H9 (cell line): ENCODE results near the gene LMCD1. TPM values are rescaled to one million over a fixed set of nuclear protein-coding genes. Genes with fewer than 3 reads are reported as not detected.

Experiments used
- DNase-seq: peaks from one replicate; pipeline ENCODE4 v3.0.0-alpha.2; 2017
- H2AFZ ChIP-seq: one replicate; pipeline ENCODE4 v1.6.1; 2013; ENCODE audit warnings: mild to moderate bottlenecking, low read length, control low read depth, moderate library complexity
- H2AK5ac ChIP-seq: 2 replicates; pipeline ENCODE4 v1.6.1; 2013; ENCODE audit warnings: low read length, control low read depth, mixed read lengths; ENCODE audit not compliant: insufficient read length
- H2BK120ac ChIP-seq: one replicate; pipeline ENCODE4 v1.6.1; 2013; ENCODE audit warnings: low read depth, mild to moderate bottlenecking, low read length, control low read depth, inconsistent platforms; ENCODE audit not compliant: poor library complexity, severe bottlenecking
- H2BK12ac ChIP-seq: 2 replicates; pipeline ENCODE4 v1.6.1; 2013; ENCODE audit warnings: low read length, control low read depth, mixed read lengths, low read depth; ENCODE audit not compliant: insufficient read length
- H2BK15ac ChIP-seq: 2 replicates; pipeline ENCODE4 v1.6.1; 2013; ENCODE audit warnings: low read depth, low read length, control low read depth
- H2BK20ac ChIP-seq: one replicate; pipeline ENCODE4 v1.6.1; 2013; ENCODE audit warnings: low read depth, mild to moderate bottlenecking, low read length, control low read depth, inconsistent platforms; ENCODE audit not compliant: poor library complexity, severe bottlenecking
- H2BK5ac ChIP-seq: 2 replicates; pipeline ENCODE4 v1.6.1; 2013; ENCODE audit warnings: low read length, control low read depth, mixed read lengths; ENCODE audit not compliant: insufficient read length
- H3K14ac ChIP-seq: 2 replicates; pipeline ENCODE4 v1.6.1; 2013; ENCODE audit warnings: low read length, control low read depth; ENCODE audit not compliant: insufficient read depth
- H3K18ac ChIP-seq: 2 replicates; pipeline ENCODE4 v1.6.1; 2013; ENCODE audit warnings: low read depth, mild to moderate bottlenecking, mixed read lengths, low read length, control low read depth; ENCODE audit not compliant: insufficient read length
- H3K23ac ChIP-seq: 2 replicates; pipeline ENCODE4 v1.6.1; 2013; ENCODE audit warnings: low read length, control low read depth, mixed read lengths, low read depth; ENCODE audit not compliant: insufficient read length
- H3K23me2 ChIP-seq: 2 replicates; pipeline ENCODE4 v1.6.1; 2013; ENCODE audit warnings: low read depth, mild to moderate bottlenecking, mixed read lengths, low read length, control low read depth; ENCODE audit not compliant: insufficient read length, poor library complexity, severe bottlenecking
- H3K27ac ChIP-seq: 2 replicates; pipeline ENCODE4 v1.5.1; 2013; ENCODE audit warnings: low read length, control low read depth, mixed read lengths, low read depth; ENCODE audit not compliant: insufficient read length
- H3K27me3 ChIP-seq: 2 replicates; pipeline ENCODE4 v1.6.1; 2013; ENCODE audit warnings: low read length, control low read depth, inconsistent platforms; ENCODE audit not compliant: insufficient read depth
- H3K4ac ChIP-seq: 2 replicates; pipeline ENCODE4 v1.6.1; 2013; ENCODE audit warnings: low read depth, mild to moderate bottlenecking, control low read depth, inconsistent platforms, low read length, moderate library complexity
- H3K4me1 ChIP-seq: 2 replicates; pipeline ENCODE4 v1.6.1; 2013; ENCODE audit warnings: low read length, control low read depth, inconsistent platforms; ENCODE audit not compliant: insufficient read depth
- H3K4me2 ChIP-seq: 2 replicates; pipeline ENCODE4 v1.6.1; 2013; ENCODE audit warnings: low read length, control low read depth, mixed read lengths; ENCODE audit not compliant: insufficient read length, insufficient read depth
- H3K56ac ChIP-seq: 2 replicates; pipeline ENCODE4 v1.6.1; 2013; ENCODE audit warnings: low read depth, mild to moderate bottlenecking, mixed read lengths, low read length, control low read depth; ENCODE audit not compliant: insufficient read length
- H3K79me1 ChIP-seq: 2 replicates; pipeline ENCODE4 v1.6.1; 2013; ENCODE audit warnings: low read depth, mild to moderate bottlenecking, moderate library complexity, low read length, control low read depth, inconsistent platforms; ENCODE audit not compliant: insufficient read depth, poor library complexity, severe bottlenecking
- H3K79me2 ChIP-seq: 2 replicates; pipeline ENCODE4 v1.6.1; 2013; ENCODE audit warnings: low read length, control low read depth, inconsistent platforms; ENCODE audit not compliant: insufficient read depth
- H3K9ac ChIP-seq: 2 replicates; pipeline ENCODE4 v1.6.1; 2013; ENCODE audit warnings: low read length, control low read depth, mixed read lengths; ENCODE audit not compliant: insufficient read length; ENCODE audit errors: extremely low read depth
- H3K9me3 ChIP-seq: one replicate; pipeline ENCODE4 v1.6.1; 2013; ENCODE audit warnings: low read depth, low read length, inconsistent platforms; ENCODE audit not compliant: control insufficient read depth
- H3T11ph ChIP-seq: one replicate; pipeline ENCODE4 v1.6.1; 2013; ENCODE audit warnings: mild to moderate bottlenecking, low read length, control low read depth, inconsistent platforms
- H4K20me1 ChIP-seq: one replicate; pipeline ENCODE4 v1.6.1; 2013; ENCODE audit not compliant: control insufficient read depth, insufficient read length, insufficient read depth
- H4K5ac ChIP-seq: 2 replicates; pipeline ENCODE4 v1.6.1; 2013; ENCODE audit warnings: low read depth, mild to moderate bottlenecking, mixed read lengths, low read length, control low read depth; ENCODE audit not compliant: insufficient read length
- H4K8ac ChIP-seq: replicated peaks from 2 replicates; pipeline ENCODE4 v1.6.1; 2013; ENCODE audit warnings: low read length, control low read depth, mixed read lengths, low read depth; ENCODE audit not compliant: insufficient read length
- H4K91ac ChIP-seq: 2 replicates; pipeline ENCODE4 v1.6.1; 2013; ENCODE audit warnings: low read depth, mild to moderate bottlenecking, moderate library complexity, mixed read lengths, low read length, control low read depth; ENCODE audit not compliant: insufficient read length
- H3K27ac Mint-ChIP-seq, 3 experiments: 2 replicates in 2 of 3; 3 replicates in 1 of 3; pipeline ENCODE4 v1.8.0; 2020 to 2021; ENCODE audit warnings: mixed read lengths in 3 of 3, mild to moderate bottlenecking in 1 of 3, moderate library complexity in 1 of 3
- H3K27me3 Mint-ChIP-seq: 2 replicates; pipeline ENCODE4 v1.8.0; 2021; ENCODE audit warnings: low read depth, mild to moderate bottlenecking, moderate library complexity, mixed read lengths
- H3K36me3 Mint-ChIP-seq, 3 experiments: 2 replicates in 2 of 3; 3 replicates in 1 of 3; pipeline ENCODE4 v1.8.0; 2020 to 2021; ENCODE audit warnings: low read depth in 3 of 3, mixed read lengths in 3 of 3; ENCODE audit not compliant: insufficient read depth in 1 of 3
- H3K4me1 Mint-ChIP-seq, 2 experiments: 2 replicates each; pipeline ENCODE4 v1.8.0; 2020; ENCODE audit warnings: mixed read lengths in 2 of 2
- H3K4me3 Mint-ChIP-seq, 2 experiments: 2 replicates in 1 of 2; 3 replicates in 1 of 2; pipeline ENCODE4 v1.8.0; 2020 to 2021; ENCODE audit warnings: mild to moderate bottlenecking in 2 of 2, mixed read lengths in 2 of 2, moderate library complexity in 1 of 2
- H3K9me3 Mint-ChIP-seq, 2 experiments: 2 replicates in 1 of 2; 3 replicates in 1 of 2; pipeline ENCODE4 v1.8.0; 2020; ENCODE audit warnings: mild to moderate bottlenecking in 2 of 2, mixed read lengths in 2 of 2, moderate library complexity in 1 of 2
- whole genome bisulfite sequencing: extraction: QIAGEN DNeasy Blood & Tissue Kit; methylation state at CpG from one replicate; pipeline ENCODE4 v1.1.7; 2013; ENCODE audit warnings: missing lambda C conversion rate, low lambda C conversion rate, mixed read lengths; ENCODE audit not compliant: insufficient read length; ENCODE audit errors: extremely low coverage; 5-methylcytosine and 5-hydroxymethylcytosine counted together
- total RNA-seq: library from RNA; stranded (reverse); gene quantifications from 2 replicates; pipeline ENCODE4 v1.2.1, GENCODE V29; 2021
- TF ChIP-seq, protein P1 (sequence below): fragments of 200-600 bp; sonication (generic); conservative IDR thresholded peaks from 3 replicates; pipeline ENCODE4 v1.8.0; 2021; ENCODE audit warnings: antibody characterized with exemption, mild to moderate bottlenecking

LMCD1 gene
- total RNA-seq, 1 experiment from 2014 or later = 19.2 TPM

DNA sequence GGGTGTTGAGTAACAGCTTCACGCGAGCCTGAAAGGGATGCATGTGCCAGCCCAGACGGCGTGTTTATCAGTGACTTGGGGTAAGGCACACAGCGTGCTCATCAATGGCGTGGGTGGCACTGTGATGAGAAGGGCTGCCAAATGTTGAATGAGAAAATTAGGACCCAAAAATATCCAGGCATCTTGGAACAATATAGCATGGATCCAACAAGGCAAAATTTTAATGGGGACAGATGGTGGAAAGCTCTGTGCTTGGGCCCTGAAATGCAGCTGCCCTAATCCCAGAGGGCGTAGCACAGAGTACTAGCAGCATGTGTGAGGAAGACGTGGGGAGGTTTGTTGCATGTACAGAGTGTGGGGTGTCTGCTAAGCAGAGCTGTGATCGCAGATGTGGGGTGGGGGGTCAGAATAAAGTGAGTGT lies 94.1 kb downstream of the LMCD1 start:
- H2BK20ac ChIP-seq = no peak overlapping the region
- no peaks in the 10 kb centered on the region for H3K27me3 ChIP-seq
- H4K91ac ChIP-seq = no peak overlapping the region
- no peak overlapping the region for H3K9ac ChIP-seq
- Mint-ChIP-seq H3K4me1 (peaks cover 8 to 13% of the 10 kb centered on the region in 2 experiments; a peak in 3 of 4 replicates), H3K4me3 (no peak overlapping the region), H3K9me3 (no peaks in the 10 kb centered on the region), H3K36me3 (no peaks in the 10 kb centered on the region), H3K27ac (no peak overlapping the region), H3K27me3 (no peaks in the 10 kb centered on the region; the same call in 1 of the 2 replicates)
- TF ChIP-seq, protein P1, sequence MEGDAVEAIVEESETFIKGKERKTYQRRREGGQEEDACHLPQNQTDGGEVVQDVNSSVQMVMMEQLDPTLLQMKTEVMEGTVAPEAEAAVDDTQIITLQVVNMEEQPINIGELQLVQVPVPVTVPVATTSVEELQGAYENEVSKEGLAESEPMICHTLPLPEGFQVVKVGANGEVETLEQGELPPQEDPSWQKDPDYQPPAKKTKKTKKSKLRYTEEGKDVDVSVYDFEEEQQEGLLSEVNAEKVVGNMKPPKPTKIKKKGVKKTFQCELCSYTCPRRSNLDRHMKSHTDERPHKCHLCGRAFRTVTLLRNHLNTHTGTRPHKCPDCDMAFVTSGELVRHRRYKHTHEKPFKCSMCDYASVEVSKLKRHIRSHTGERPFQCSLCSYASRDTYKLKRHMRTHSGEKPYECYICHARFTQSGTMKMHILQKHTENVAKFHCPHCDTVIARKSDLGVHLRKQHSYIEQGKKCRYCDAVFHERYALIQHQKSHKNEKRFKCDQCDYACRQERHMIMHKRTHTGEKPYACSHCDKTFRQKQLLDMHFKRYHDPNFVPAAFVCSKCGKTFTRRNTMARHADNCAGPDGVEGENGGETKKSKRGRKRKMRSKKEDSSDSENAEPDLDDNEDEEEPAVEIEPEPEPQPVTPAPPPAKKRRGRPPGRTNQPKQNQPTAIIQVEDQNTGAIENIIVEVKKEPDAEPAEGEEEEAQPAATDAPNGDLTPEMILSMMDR = no peak
- H2BK5ac ChIP-seq = no peak overlapping the region
- no peak overlapping the region for H2AFZ ChIP-seq
- H3K4me2 ChIP-seq = no peak overlapping the region
- DNase-seq = no peak
- H3K18ac ChIP-seq = no peak overlapping the region
- H4K20me1 ChIP-seq = no peaks in the 10 kb centered on the region
- no peaks in the 10 kb centered on the region for H3K23me2 ChIP-seq
- H3K79me2 ChIP-seq = no peaks in the 10 kb centered on the region
- no peak overlapping the region for H3K14ac ChIP-seq
- no peak overlapping the region for H3K56ac ChIP-seq
- H3T11ph ChIP-seq = no peak overlapping the region
- no CpG with 5 or more reads among the region's 9 CpGs for WGBS
- no peak overlapping the region for H2AK5ac ChIP-seq
- no peaks in the 10 kb centered on the region for H3K4me1 ChIP-seq
- H3K9me3 ChIP-seq = no peaks in the 10 kb centered on the region
- H3K79me1 ChIP-seq = no peaks in the 10 kb centered on the region
- no peak overlapping the region for H3K4ac ChIP-seq
- H3K23ac ChIP-seq = no peak overlapping the region
- H2BK12ac ChIP-seq = no peak overlapping the region
- no peak overlapping the region for H2BK15ac ChIP-seq
- H4K5ac ChIP-seq = no peak overlapping the region
- no peak overlapping the region for H4K8ac ChIP-seq
- H2BK120ac ChIP-seq = no peak overlapping the region
- H3K27ac ChIP-seq = no peak overlapping the region
